Left lobe of liver (tissue), 2 donors: ENCODE results near the gene CELF2. TPM values are rescaled to one million over a fixed set of nuclear protein-coding genes. Genes with fewer than 3 reads are reported as not detected.
A peak's percentile ranks its signal among the peaks of the same experiment; 100 is the strongest.
"Not testable (repeated sequence)": the region's sequence is repeated elsewhere in the genome, so short reads cannot be mapped to it uniquely, and the experiment has no call there.

Experiments used
- ATAC-seq: fragments of 200-7000 bp; cut with Tn5 transposase; one replicate; pipeline ENCODE4 v1.9.1; 2020; ENCODE audit warnings: mild to moderate bottlenecking, moderate library complexity
- DNase-seq: peaks from one replicate; pipeline ENCODE4 v3.0.0-alpha.2; 2020; ENCODE audit warnings: low spot score
- total RNA-seq: library from RNA; stranded (reverse); gene quantifications from one replicate; pipeline ENCODE4 v1.2.1, GENCODE V29; 2021
- donor health status: DM: no; HTN: no; CAD: no; lungs with moderate emphysema.
- donor health status: DM: no; HTN: yes; CAD: no.

CELF2 gene
- total RNA-seq = 2.6 TPM

GRCh38 chr10:11017570-11018431 is at the start of gene CELF2:
Gene CELF2 (plus strand): TSS chr10:11017872. CDS start chr10:11018090, 218 bp downstream.
- ATAC-seq (peak; percentile 39), DNase-seq (no peak)

- ATAC-seq (no peak), DNase-seq (no peak)
Observed at GRCh38 chr10:10968257-10968588, 49.4 kb upstream of the CELF2 start.

GRCh38 chr10:10973310-10973709 is 44.4 kb upstream of the CELF2 start:
- DNase-seq = no peak
- no peak for ATAC-seq

- DNase-seq = no peak
- ATAC-seq = no peak
Observed at GRCh38 chr10:10975647-10976046, 42.0 kb upstream of the CELF2 start.

- ATAC-seq = no peak
- no peak for DNase-seq
Observed at GRCh38 chr10:10976652-10977051, 41.0 kb upstream of the CELF2 start.

- DNase-seq (no peak), ATAC-seq (no peak)
Observed at GRCh38 chr10:10977226-10977956, 40.3 kb upstream of the CELF2 start.

- DNase-seq (no peak), ATAC-seq (no peak)
Observed at GRCh38 chr10:10977978-10978377, 39.7 kb upstream of the CELF2 start.

- ATAC-seq (no peak), DNase-seq (no peak)
Observed at GRCh38 chr10:10985361-10985760, 32.3 kb upstream of the CELF2 start.

GRCh38 chr10:10986606-10987005 is 31.1 kb upstream of the CELF2 start:
- no peak for DNase-seq
- no peak for ATAC-seq

GRCh38 chr10:10987111-10987510 is 30.6 kb upstream of the CELF2 start:
- no peak for DNase-seq
- ATAC-seq = no peak

- ATAC-seq (no peak), DNase-seq (no peak)
Observed at GRCh38 chr10:10989669-10990068, 28.0 kb upstream of the CELF2 start.

GRCh38 chr10:10991144-10991543 is 26.5 kb upstream of the CELF2 start:
- no peak for ATAC-seq
- DNase-seq = no peak

GRCh38 chr10:10992072-10992471 is 25.6 kb upstream of the CELF2 start:
- no peak for DNase-seq
- ATAC-seq = no peak

- ATAC-seq = no peak
- no peak for DNase-seq
Observed at GRCh38 chr10:10992961-10993714, 24.5 kb upstream of the CELF2 start.

- no peak for DNase-seq
- ATAC-seq = no peak
Observed at GRCh38 chr10:10993785-10994184, 23.9 kb upstream of the CELF2 start.

GRCh38 chr10:10994360-10994759 is 23.3 kb upstream of the CELF2 start:
- no peak for DNase-seq
- no peak for ATAC-seq

- DNase-seq = no peak
- no peak for ATAC-seq
Observed at GRCh38 chr10:10995120-10995519, 22.6 kb upstream of the CELF2 start.

- DNase-seq (no peak), ATAC-seq (no peak)
Observed at GRCh38 chr10:10996966-10997620, 20.6 kb upstream of the CELF2 start.

- ATAC-seq = not testable (repeated sequence)
Observed at GRCh38 chr10:10999501-10999900, 18.2 kb upstream of the CELF2 start.

GRCh38 chr10:11002485-11002884 is 15.2 kb upstream of the CELF2 start:
- ATAC-seq (no peak), DNase-seq (no peak)

More at GRCh38 chr10:10999501-10999900, 18.2 kb upstream of the CELF2 start:
- DNase-seq = not testable (repeated sequence)

GRCh38 chr10:11002916-11003315 is 14.8 kb upstream of the CELF2 start:
- DNase-seq = no peak
- ATAC-seq = no peak
